HUES6 (cell line): ENCODE results near the gene RTN1.

Experiments
- H3K27ac ChIP-seq: 2 replicates; pipeline ENCODE4 v1.7.0; 2013; ENCODE audit warnings: low read depth, mild to moderate bottlenecking, low read length, inconsistent platforms
- H3K27me3 ChIP-seq: 2 replicates; pipeline ENCODE4 v1.6.1; 2013; ENCODE audit warnings: low read length; ENCODE audit not compliant: control insufficient read depth, insufficient read depth
- H3K36me3 ChIP-seq: 2 replicates; pipeline ENCODE4 v1.6.1; 2013; ENCODE audit warnings: low read length; ENCODE audit not compliant: control insufficient read depth, insufficient read depth
- H3K4me1 ChIP-seq: 2 replicates; pipeline ENCODE4 v1.6.1; 2013; ENCODE audit warnings: low read length; ENCODE audit not compliant: control insufficient read depth, insufficient read depth
- H3K4me3 ChIP-seq: 2 replicates; pipeline ENCODE4 v1.5.1; 2013; ENCODE audit warnings: low read depth, low read length
- H3K9ac ChIP-seq: one replicate; pipeline ENCODE4 v1.6.1; 2013; ENCODE audit warnings: mild to moderate bottlenecking, low read length
- H3K9me3 ChIP-seq: 2 replicates; pipeline ENCODE4 v1.6.1; 2013; ENCODE audit warnings: low read depth, low read length; ENCODE audit not compliant: control insufficient read depth, insufficient read depth

RTN1 gene

GRCh38 chr14:59870277-59871165 is at the start of gene RTN1:
Gene RTN1 (minus strand): TSS chr14:59870776. CDS start chr14:59870630, 146 bp downstream.
- Histone ChIP-seq H3K27me3 (peaks cover 85% of the 10 kb centered on the region), H3K27ac (no peak within 1 kb of the TSS)

GRCh38 chr14:59920378-59920683 is 49.8 kb upstream of the RTN1 start:
- H3K9ac ChIP-seq, result peak overlapping the region; percentile 58
- peaks cover 11% of the 10 kb centered on the region; the same call in 1 of the 2 replicates for H3K4me1 ChIP-seq
- no peak overlapping the region for H3K27ac ChIP-seq
- H3K9me3 ChIP-seq, result no peaks in the 10 kb centered on the region
- no peaks in the 10 kb centered on the region for H3K36me3 ChIP-seq
- H3K27me3 ChIP-seq, result no peaks in the 10 kb centered on the region
- peak overlapping the region; percentile 81 for H3K4me3 ChIP-seq

More at GRCh38 chr14:59870277-59871165, at the start of gene RTN1:
- Histone ChIP-seq H3K36me3 (no peaks in the 10 kb centered on the region), H3K9ac (peak within 1 kb of the TSS; percentile 0), H3K4me3 (peak within 1 kb of the TSS; percentile 67), H3K9me3 (no peaks in the 10 kb centered on the region), H3K4me1 (peaks cover 6% of the 10 kb centered on the region; the same call in 1 of the 2 replicates)

- no peaks in the 10 kb centered on the region for H3K36me3 ChIP-seq
- no peaks in the 10 kb centered on the region for H3K9me3 ChIP-seq
- H3K4me1 ChIP-seq, result peaks cover 11% of the 10 kb centered on the region; the same call in 1 of the 2 replicates
- H3K27ac ChIP-seq, result peak within 1 kb of the TSS; percentile 63; the same call in 1 of the 2 replicates
- peak within 1 kb of the TSS; percentile 78 for H3K9ac ChIP-seq
- no peaks in the 10 kb centered on the region for H3K27me3 ChIP-seq
- H3K4me3 ChIP-seq, result peak within 1 kb of the TSS; percentile 81
Measured at GRCh38 chr14:59919570-59920377, 49.2 kb upstream of the RTN1 start, which contains the start of gene LRRC9. Gene LRRC9 (plus strand): TSS chr14:59920144.

GRCh38 chr14:59918824-59919569 is 48.4 kb upstream of the RTN1 start:
- H3K36me3 ChIP-seq, result no peaks in the 10 kb centered on the region
- H3K4me1 ChIP-seq, result peaks cover 11% of the 10 kb centered on the region; the same call in 1 of the 2 replicates
- peak overlapping the region; percentile 63; the same call in 1 of the 2 replicates for H3K27ac ChIP-seq
- H3K27me3 ChIP-seq, result no peaks in the 10 kb centered on the region
- H3K4me3 ChIP-seq, result peak overlapping the region; percentile 81
- H3K9me3 ChIP-seq, result no peaks in the 10 kb centered on the region
- H3K9ac ChIP-seq, result peak overlapping the region; percentile 78

- Histone ChIP-seq H3K9me3 (no peaks in the 10 kb centered on the region), H3K36me3 (no peaks in the 10 kb centered on the region), H3K9ac (no peak overlapping the region), H3K4me1 (peaks cover under 1% of the 10 kb centered on the region; the same call in 1 of the 2 replicates), H3K4me3 (no peak overlapping the region), H3K27ac (no peak overlapping the region), H3K27me3 (no peaks in the 10 kb centered on the region)
Measured at GRCh38 chr14:59913187-59913586, 42.6 kb upstream of the RTN1 start.

- Histone ChIP-seq H3K36me3 (no peaks in the 10 kb centered on the region), H3K27me3 (no peaks in the 10 kb centered on the region)
Measured at GRCh38 chr14:59912443-59912842, 41.9 kb upstream of the RTN1 start.

GRCh38 chr14:59905188-59905587 is 34.6 kb upstream of the RTN1 start:
- Histone ChIP-seq H3K36me3 (no peaks in the 10 kb centered on the region), H3K4me1 (no peaks in the 10 kb centered on the region; the same call in 1 of the 2 replicates), H3K27me3 (no peaks in the 10 kb centered on the region), H3K27ac (no peak overlapping the region), H3K9ac (no peak overlapping the region), H3K9me3 (no peaks in the 10 kb centered on the region), H3K4me3 (no peak overlapping the region)

More at GRCh38 chr14:59912443-59912842, 41.9 kb upstream of the RTN1 start:
- Histone ChIP-seq H3K4me3 (no peak overlapping the region), H3K9ac (no peak overlapping the region), H3K27ac (no peak overlapping the region), H3K4me1 (no peaks in the 10 kb centered on the region; the same call in 1 of the 2 replicates), H3K9me3 (no peaks in the 10 kb centered on the region)

- H3K4me3 ChIP-seq, result no peak overlapping the region
- H3K4me1 ChIP-seq, result no peaks in the 10 kb centered on the region
- H3K27me3 ChIP-seq, result no peaks in the 10 kb centered on the region
- H3K9ac ChIP-seq, result no peak overlapping the region
- H3K36me3 ChIP-seq, result no peaks in the 10 kb centered on the region
- H3K9me3 ChIP-seq, result no peaks in the 10 kb centered on the region
- no peak overlapping the region for H3K27ac ChIP-seq
Measured at GRCh38 chr14:59904184-59904583, 33.6 kb upstream of the RTN1 start.

- Histone ChIP-seq H3K4me1 (no peaks in the 10 kb centered on the region), H3K27me3 (no peaks in the 10 kb centered on the region), H3K9ac (no peak overlapping the region), H3K27ac (no peak overlapping the region), H3K9me3 (no peaks in the 10 kb centered on the region), H3K4me3 (no peak overlapping the region), H3K36me3 (no peaks in the 10 kb centered on the region)
Measured at GRCh38 chr14:59900556-59900955, 30.0 kb upstream of the RTN1 start.

- Histone ChIP-seq H3K27ac (no peak overlapping the region), H3K9ac (no peak overlapping the region), H3K36me3 (no peaks in the 10 kb centered on the region), H3K9me3 (no peaks in the 10 kb centered on the region), H3K4me1 (no peaks in the 10 kb centered on the region), H3K27me3 (no peaks in the 10 kb centered on the region), H3K4me3 (no peak overlapping the region)
Measured at GRCh38 chr14:59897757-59898383, 27.3 kb upstream of the RTN1 start.
